ENCODE data around the gene NBPF3.
"Not testable (repeated sequence)": the region's sequence is repeated elsewhere in the genome, so short reads cannot be mapped to it uniquely, and the experiment has no call there.

Gene NBPF3

DNA sequence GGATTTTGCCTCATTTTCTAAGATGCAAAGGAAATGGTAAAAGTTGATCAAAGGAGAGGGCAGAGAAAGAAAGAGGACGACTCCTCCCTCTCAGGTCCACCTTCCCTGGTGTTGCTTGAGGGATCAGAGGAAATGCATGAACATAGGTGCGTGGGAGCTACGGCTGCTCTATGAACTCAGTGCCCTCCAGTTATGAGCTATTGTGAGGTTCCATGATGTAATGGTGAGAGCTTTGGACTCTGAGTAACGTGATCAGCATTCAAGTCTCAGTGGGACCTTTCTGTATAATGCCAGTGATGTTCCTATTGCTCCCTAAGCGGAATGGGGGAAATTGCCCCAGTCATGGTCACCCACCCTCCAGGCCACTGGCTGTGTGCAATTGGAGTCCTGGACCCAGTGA, 25.9 kb upstream of the NBPF3 start:
- Histone ChIP-seq H3K27ac (ENCODE audit: low read depth, low read length) (no peak overlapping the region), H3F3A (ENCODE audit: control insufficient read depth, insufficient read depth) (no peaks in the 10 kb centered on the region), H3K9me3 (ENCODE audit: control insufficient read depth, insufficient read depth, low read length) (no peaks in the 10 kb centered on the region), H3K79me2 (ENCODE audit: control insufficient read depth, low read length) (no peaks in the 10 kb centered on the region), H3K4me1 (ENCODE audit: control insufficient read depth, low read length) (peaks cover 10% of the 10 kb centered on the region), H3K9me2 (replicated peaks; ENCODE audit: control insufficient read depth, low read length) (no peaks in the 10 kb centered on the region), H4K20me1 (ENCODE audit: control insufficient read depth, insufficient read depth, low read depth, low read length) (no peaks in the 10 kb centered on the region), H3K27me3 (ENCODE audit: control insufficient read depth, low read length) (no peaks in the 10 kb centered on the region), H3K36me3 (ENCODE audit: control insufficient read depth, low read length) (no peaks in the 10 kb centered on the region), H3K4me3 (ENCODE audit: low read length) (no peak overlapping the region), H3K4me2 (ENCODE audit: low read length) (no peak overlapping the region)
- TF ChIP-seq EZH2phosphoT487 (IDR thresholded peaks at IDR 0.05; ENCODE audit: borderline replicate concordance, low read length) (no peak), CTCF (IDR thresholded peaks at IDR 0.05; ENCODE audit: low read depth, low read length, poor library complexity, severe bottlenecking) (no peak)

DNA sequence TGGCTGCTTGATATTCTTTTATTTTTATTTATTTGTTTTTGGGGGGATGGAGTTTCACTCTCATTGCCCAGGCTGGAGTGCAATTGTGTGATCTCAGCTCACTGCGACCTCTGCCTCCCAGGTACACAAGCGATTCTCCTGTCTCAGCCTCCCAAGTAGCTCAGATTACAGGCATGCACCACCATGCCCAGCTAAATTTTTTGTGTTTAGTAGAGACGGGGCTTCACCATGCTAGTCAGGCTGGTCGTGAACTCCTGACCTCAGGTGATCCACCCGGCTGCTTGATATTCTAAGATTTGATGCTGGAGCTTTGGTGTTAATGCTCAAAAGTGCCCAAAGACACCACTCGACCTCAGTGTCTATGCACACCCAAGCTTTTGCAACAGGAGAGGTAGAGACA, 19.6 kb upstream of the NBPF3 start:
- H3K36me3 ChIP-seq (ENCODE audit: control insufficient read depth, low read length); H4K20me1 ChIP-seq (ENCODE audit: control insufficient read depth, insufficient read depth, low read depth, low read length); H3K4me1 ChIP-seq (ENCODE audit: control insufficient read depth, low read length); H3K27ac ChIP-seq (ENCODE audit: low read depth, low read length); H3K4me3 ChIP-seq (ENCODE audit: low read length); H3K79me2 ChIP-seq (ENCODE audit: control insufficient read depth, low read length); H3K4me2 ChIP-seq (ENCODE audit: low read length); H3K9me2 ChIP-seq (replicated peaks; ENCODE audit: control insufficient read depth, low read length); H3K27me3 ChIP-seq (ENCODE audit: control insufficient read depth, low read length); H3K9me3 ChIP-seq (ENCODE audit: control insufficient read depth, insufficient read depth, low read length); H3F3A ChIP-seq (ENCODE audit: control insufficient read depth, insufficient read depth): not testable (repeated sequence)

DNA sequence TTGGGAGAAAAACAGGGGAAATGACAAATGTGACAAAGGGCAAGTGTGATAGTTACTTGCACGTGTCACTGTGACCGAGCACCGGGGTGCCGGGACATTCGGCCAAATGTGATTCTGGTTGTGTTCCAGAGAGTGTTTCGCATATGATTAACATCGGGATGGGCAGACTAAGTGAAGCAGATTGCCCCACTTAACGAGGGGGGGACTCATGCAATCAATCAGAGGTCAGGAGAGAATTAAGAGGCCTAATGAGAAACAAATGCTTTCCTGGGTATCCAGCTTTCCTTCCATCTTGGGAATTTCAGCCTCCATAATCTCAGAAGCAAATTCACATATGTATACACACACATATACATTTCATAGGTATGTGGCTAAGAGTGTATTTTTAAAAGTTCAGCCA, 18.6 kb upstream of the NBPF3 start:
- H3K27me3 ChIP-seq (ENCODE audit: control insufficient read depth, low read length); H3K36me3 ChIP-seq (ENCODE audit: control insufficient read depth, low read length); H4K20me1 ChIP-seq (ENCODE audit: control insufficient read depth, insufficient read depth, low read depth, low read length); H3K9me3 ChIP-seq (ENCODE audit: control insufficient read depth, insufficient read depth, low read length); H3K79me2 ChIP-seq (ENCODE audit: control insufficient read depth, low read length); H3K4me3 ChIP-seq (ENCODE audit: low read length); H3K4me2 ChIP-seq (ENCODE audit: low read length); H3K9me2 ChIP-seq (replicated peaks; ENCODE audit: control insufficient read depth, low read length); H3F3A ChIP-seq (ENCODE audit: control insufficient read depth, insufficient read depth); H3K27ac ChIP-seq (ENCODE audit: low read depth, low read length); H3K4me1 ChIP-seq (ENCODE audit: control insufficient read depth, low read length): not testable (repeated sequence)

- H3K4me2 ChIP-seq (ENCODE audit: low read length); H4K20me1 ChIP-seq (ENCODE audit: control insufficient read depth, insufficient read depth, low read depth, low read length); H3K4me3 ChIP-seq (ENCODE audit: low read length); H3K27me3 ChIP-seq (ENCODE audit: control insufficient read depth, low read length); H3K9me3 ChIP-seq (ENCODE audit: control insufficient read depth, insufficient read depth, low read length); H3K79me2 ChIP-seq (ENCODE audit: control insufficient read depth, low read length); H3K27ac ChIP-seq (ENCODE audit: low read depth, low read length); H3K4me1 ChIP-seq (ENCODE audit: control insufficient read depth, low read length); H3K36me3 ChIP-seq (ENCODE audit: control insufficient read depth, low read length); H3F3A ChIP-seq (ENCODE audit: control insufficient read depth, insufficient read depth); H3K9me2 ChIP-seq (replicated peaks; ENCODE audit: control insufficient read depth, low read length): not testable (repeated sequence)
Observed at GRCh38 chr1:21427798-21428480, 12.0 kb upstream of the NBPF3 start.

- not testable (repeated sequence) for H3K4me2 ChIP-seq (ENCODE audit: low read length); H3K4me1 ChIP-seq (ENCODE audit: control insufficient read depth, low read length); H3K9me3 ChIP-seq (ENCODE audit: control insufficient read depth, insufficient read depth, low read length); H4K20me1 ChIP-seq (ENCODE audit: control insufficient read depth, insufficient read depth, low read depth, low read length); H3F3A ChIP-seq (ENCODE audit: control insufficient read depth, insufficient read depth); H3K36me3 ChIP-seq (ENCODE audit: control insufficient read depth, low read length); H3K4me3 ChIP-seq (ENCODE audit: low read length); H3K79me2 ChIP-seq (ENCODE audit: control insufficient read depth, low read length); H3K9me2 ChIP-seq (replicated peaks; ENCODE audit: control insufficient read depth, low read length); H3K27ac ChIP-seq (ENCODE audit: low read depth, low read length); H3K27me3 ChIP-seq (ENCODE audit: control insufficient read depth, low read length)
Observed at GRCh38 chr1:21428481-21429073, 11.4 kb upstream of the NBPF3 start.

- not testable (repeated sequence) for H3F3A ChIP-seq (ENCODE audit: control insufficient read depth, insufficient read depth); H4K20me1 ChIP-seq (ENCODE audit: control insufficient read depth, insufficient read depth, low read depth, low read length); H3K9me2 ChIP-seq (replicated peaks; ENCODE audit: control insufficient read depth, low read length); H3K4me3 ChIP-seq (ENCODE audit: low read length); H3K27ac ChIP-seq (ENCODE audit: low read depth, low read length); H3K4me2 ChIP-seq (ENCODE audit: low read length); H3K27me3 ChIP-seq (ENCODE audit: control insufficient read depth, low read length); H3K9me3 ChIP-seq (ENCODE audit: control insufficient read depth, insufficient read depth, low read length); H3K79me2 ChIP-seq (ENCODE audit: control insufficient read depth, low read length); H3K36me3 ChIP-seq (ENCODE audit: control insufficient read depth, low read length); H3K4me1 ChIP-seq (ENCODE audit: control insufficient read depth, low read length)
Observed at GRCh38 chr1:21429210-21429609, 10.7 kb upstream of the NBPF3 start.

GRCh38 chr1:21430875-21431274, 9.1 kb upstream of the NBPF3 start:
- H3F3A ChIP-seq (ENCODE audit: control insufficient read depth, insufficient read depth); H3K4me1 ChIP-seq (ENCODE audit: control insufficient read depth, low read length); H3K27me3 ChIP-seq (ENCODE audit: control insufficient read depth, low read length); H4K20me1 ChIP-seq (ENCODE audit: control insufficient read depth, insufficient read depth, low read depth, low read length); H3K9me2 ChIP-seq (replicated peaks; ENCODE audit: control insufficient read depth, low read length); H3K4me2 ChIP-seq (ENCODE audit: low read length); H3K9me3 ChIP-seq (ENCODE audit: control insufficient read depth, insufficient read depth, low read length); H3K79me2 ChIP-seq (ENCODE audit: control insufficient read depth, low read length); H3K4me3 ChIP-seq (ENCODE audit: low read length); H3K27ac ChIP-seq (ENCODE audit: low read depth, low read length); H3K36me3 ChIP-seq (ENCODE audit: control insufficient read depth, low read length): not testable (repeated sequence)

Measured in DOHH2 (cell line).